Suprapubic skin (tissue), 4 donors: ENCODE measurements around the gene ADARB1.

ENCODE experiments used
- EP300 ChIP-seq: sonication (generic); formaldehyde crosslinking; IDR thresholded peaks from one replicate; pipeline ENCODE4 v1.6.1; 2017; ENCODE audit warnings: antibody characterized with exemption
- POLR2A ChIP-seq, 2 donors: fragments of 450-650 bp; IDR thresholded peaks; one replicate each; pipeline ENCODE4 v1.6.1; 2017; ENCODE audit warnings: antibody characterized with exemption in 2 of 2, mild to moderate bottlenecking in 2 of 2, moderate library complexity in 2 of 2
- POLR2AphosphoS5 ChIP-seq, 3 donors: sonication (generic); formaldehyde crosslinking; IDR thresholded peaks; one replicate each; pipeline ENCODE4 v1.6.1; 2017; ENCODE audit warnings: antibody characterized with exemption in 3 of 3
- TF ChIP-seq, protein P1 (sequence below), 2 donors: fragments of 200-600 bp in 1 of 2; fragments of 450-650 bp in 1 of 2; sonication (generic) in 1 of 2; IDR thresholded peaks; one replicate each; pipeline ENCODE4 v1.5.1; 2016 to 2019; ENCODE audit warnings: antibody characterized with exemption in 2 of 2, mild to moderate bottlenecking in 1 of 2, moderate library complexity in 1 of 2

DNA sequence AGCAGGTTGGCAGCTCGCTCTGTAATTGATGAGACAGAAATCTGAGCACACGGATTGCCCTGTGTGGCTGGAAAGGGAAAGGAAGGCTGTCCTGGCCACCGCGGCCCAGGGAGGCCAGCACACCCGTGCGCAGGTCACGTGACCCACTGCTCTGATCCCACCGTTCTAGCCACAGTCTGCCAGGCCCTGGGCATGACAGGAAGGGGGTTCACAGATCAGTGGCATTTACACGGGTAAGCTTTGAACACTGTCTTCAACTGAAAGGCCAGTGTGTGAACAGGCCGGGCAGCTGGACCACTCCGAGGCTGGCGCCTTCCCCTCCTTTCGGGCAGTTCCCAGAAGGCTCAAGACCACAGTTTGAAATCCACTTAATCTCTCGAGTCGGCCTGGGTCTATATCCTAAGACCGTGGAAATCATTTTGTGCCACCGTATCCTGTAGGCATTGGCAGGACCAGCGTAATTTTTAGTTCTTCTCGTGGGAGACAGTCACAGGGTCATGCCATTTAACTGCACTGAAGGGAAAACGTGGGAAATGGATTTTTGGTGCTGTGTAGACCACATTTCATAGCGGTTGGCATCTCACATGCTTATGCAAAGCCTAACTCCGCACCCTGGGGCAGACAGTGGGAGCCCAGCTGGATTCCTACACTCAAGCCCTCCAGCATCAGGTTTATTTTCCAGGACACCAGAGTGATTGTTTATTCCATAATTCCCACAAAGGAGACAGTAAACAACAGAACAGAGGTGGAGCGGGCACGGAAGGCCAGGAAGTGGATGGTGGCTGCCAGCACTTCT lies 3.1 kb upstream of the ADARB1 start:
- TF ChIP-seq POLR2A (IDR thresholded peaks at IDR 0.05) (no peak), EP300 (no peak), POLR2AphosphoS5 (IDR thresholded peaks at IDR 0.05) (no peak)
- TF ChIP-seq, protein P1, sequence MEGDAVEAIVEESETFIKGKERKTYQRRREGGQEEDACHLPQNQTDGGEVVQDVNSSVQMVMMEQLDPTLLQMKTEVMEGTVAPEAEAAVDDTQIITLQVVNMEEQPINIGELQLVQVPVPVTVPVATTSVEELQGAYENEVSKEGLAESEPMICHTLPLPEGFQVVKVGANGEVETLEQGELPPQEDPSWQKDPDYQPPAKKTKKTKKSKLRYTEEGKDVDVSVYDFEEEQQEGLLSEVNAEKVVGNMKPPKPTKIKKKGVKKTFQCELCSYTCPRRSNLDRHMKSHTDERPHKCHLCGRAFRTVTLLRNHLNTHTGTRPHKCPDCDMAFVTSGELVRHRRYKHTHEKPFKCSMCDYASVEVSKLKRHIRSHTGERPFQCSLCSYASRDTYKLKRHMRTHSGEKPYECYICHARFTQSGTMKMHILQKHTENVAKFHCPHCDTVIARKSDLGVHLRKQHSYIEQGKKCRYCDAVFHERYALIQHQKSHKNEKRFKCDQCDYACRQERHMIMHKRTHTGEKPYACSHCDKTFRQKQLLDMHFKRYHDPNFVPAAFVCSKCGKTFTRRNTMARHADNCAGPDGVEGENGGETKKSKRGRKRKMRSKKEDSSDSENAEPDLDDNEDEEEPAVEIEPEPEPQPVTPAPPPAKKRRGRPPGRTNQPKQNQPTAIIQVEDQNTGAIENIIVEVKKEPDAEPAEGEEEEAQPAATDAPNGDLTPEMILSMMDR (IDR thresholded peaks at IDR 0.05), result no peak
